Ramos (cell line): Measurements from ENCODE around the gene GARIN5B.

Experiments
- in situ Hi-C: fragments of 300-500 bp; cut with MboI; formaldehyde crosslinking; loops from one replicate; pipeline ENCODE4 v1.14.3; 2022; ENCODE audit warnings: low sequenced_read_pairs; ENCODE audit not compliant: unreplicated experiment

The GARIN5B gene

GRCh38 chr19:55352549-55353145, 10.4 kb downstream of the GARIN5B start:
- in situ Hi-C loops, result no loop called here

DNA sequence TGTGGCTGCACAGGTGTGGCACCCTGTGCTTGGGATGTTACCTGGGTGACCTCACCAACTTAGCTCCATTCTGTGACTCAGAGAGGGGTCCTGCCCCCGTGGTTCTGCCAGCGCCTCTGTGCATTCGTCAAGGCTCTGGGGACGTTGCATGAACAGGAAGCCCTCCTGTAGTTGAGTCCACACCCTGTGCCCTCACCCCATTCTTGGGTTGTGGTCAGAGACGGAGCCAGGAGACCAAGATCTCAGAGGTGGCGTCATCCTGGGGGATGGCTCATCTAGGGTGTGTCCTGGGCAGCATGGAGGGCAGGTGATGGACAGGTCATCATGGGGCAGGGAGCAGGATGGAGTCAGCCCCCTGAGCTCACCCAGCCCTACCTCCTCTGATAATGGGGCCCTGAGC, 11.0 kb downstream of the GARIN5B start:
- in situ Hi-C loops, result no loop called here

- in situ Hi-C loops, result no loop called here
Measured at GRCh38 chr19:55350620-55351315, 12.3 kb downstream of the GARIN5B start.

DNA sequence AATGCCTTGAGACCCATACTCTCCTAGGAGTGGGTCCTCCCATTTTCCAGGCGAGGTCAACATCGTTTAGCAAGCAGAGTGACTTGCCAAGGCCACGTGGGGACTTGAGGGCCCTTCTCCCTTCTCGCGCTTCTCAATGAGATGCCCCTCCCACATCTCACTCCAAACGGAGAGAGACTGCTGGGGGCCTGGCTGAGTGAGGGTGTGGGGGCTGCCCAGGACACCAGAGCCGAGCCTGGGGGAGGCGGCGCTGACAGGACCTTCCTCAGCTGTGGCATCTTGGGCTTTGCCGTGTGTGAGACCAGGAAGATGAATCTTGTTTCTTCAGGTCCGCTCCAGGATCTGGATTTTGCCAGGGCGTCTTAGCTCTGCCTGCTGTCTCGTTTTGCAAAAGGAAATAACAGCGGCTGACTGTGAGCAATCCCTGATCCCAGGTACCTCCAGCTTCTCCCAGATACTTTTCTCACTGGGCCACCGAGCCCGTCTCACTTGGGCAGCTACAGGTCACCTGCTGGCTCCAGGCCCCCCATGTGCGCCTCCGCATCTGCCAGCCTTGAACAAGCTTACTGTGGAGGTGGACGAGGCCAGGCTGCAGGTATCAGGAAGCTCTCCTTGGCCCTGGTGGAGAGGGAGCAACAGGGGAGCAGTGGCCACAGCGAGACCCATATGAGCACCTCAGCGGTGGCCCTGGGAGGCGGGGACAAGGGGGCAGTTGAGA, 14.6 kb downstream of the GARIN5B start:
- in situ Hi-C loops, result no loop called here

GRCh38 chr19:55347442-55348009, 15.5 kb downstream of the GARIN5B start:
- in situ Hi-C loops, result no loop called here

GRCh38 chr19:55346725-55347441, 16.2 kb downstream of the GARIN5B start:
- in situ Hi-C loops, result no loop called here

- in situ Hi-C loops, result no loop called here
Measured at GRCh38 chr19:55345818-55346724, 17.0 kb downstream of the GARIN5B start.

DNA sequence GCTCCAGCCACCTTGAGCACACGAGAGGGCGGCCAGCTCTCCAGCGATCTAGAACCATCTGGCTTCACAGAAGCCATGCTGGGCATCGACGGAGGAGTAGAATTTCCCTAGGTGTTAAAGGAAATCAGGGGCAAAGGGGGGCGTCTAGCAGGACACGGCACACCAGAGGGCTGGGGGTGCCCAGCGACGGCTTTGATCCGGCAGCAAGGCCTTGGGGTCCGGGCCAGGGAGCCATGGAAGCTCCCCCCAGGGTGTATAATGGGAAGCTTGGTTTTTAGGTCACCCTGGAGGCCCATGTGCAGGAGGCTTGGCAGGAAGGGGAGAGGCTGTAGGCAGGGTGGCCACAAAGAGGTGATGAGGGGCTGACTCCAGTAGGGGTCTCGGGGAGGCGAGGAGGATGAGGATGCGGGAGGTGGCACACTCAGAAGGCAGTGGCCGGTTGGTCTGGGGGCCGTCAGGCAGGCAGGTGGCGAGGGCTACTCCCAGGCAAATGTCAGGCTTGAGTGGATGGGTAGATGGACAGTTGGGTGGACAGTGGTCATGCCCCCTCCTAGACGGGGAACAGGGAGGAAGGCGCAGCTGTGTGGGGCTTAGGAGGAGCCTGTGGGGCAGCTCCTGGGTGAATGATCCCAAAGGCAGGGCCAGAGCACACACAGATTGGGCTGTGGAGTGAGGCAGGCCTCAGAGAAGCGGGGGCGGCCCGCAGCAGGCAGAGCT, 17.8 kb downstream of the GARIN5B start:
- in situ Hi-C loops, result no loop called here

- in situ Hi-C loops, result no loop called here
Measured at GRCh38 chr19:55344444-55344843, 18.6 kb downstream of the GARIN5B start.

- in situ Hi-C loops, result no loop called here
Measured at GRCh38 chr19:55341595-55342531, 21.2 kb downstream of the GARIN5B start.

DNA sequence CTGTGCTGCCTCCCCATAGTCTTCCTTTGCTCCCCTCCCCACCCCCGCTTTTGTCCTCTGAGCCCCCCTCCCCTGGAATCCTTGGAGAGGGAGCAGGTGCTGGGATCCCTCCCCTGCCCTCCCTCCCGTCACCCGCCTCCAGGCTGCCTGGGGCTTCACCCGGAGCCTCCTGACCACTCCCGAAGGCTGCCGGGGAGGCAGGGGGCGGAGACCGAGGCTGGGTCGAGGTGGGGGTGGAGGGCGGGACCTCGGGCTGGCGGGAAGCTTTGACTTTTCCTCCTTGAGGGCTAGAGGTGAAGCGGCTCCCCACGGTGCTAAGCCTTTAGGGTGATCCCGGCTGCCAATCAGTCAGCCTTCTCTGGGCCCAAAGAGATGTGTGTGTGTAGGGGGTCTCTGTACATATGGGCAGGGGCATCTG, 21.9 kb downstream of the GARIN5B start:
- in situ Hi-C loops, result no loop called here

- in situ Hi-C loops, result no loop called here
Measured at GRCh38 chr19:55340784-55341147, 22.3 kb downstream of the GARIN5B start.

- in situ Hi-C loops, result no loop called here
Measured at GRCh38 chr19:55339889-55340783, 22.9 kb downstream of the GARIN5B start.

- in situ Hi-C loops, result no loop called here
Measured at GRCh38 chr19:55339105-55339888, 23.8 kb downstream of the GARIN5B start, which contains the start of gene KMT5C. Gene KMT5C (plus strand): TSS chr19:55339876. CDS start chr19:55341937, 2,061 bp downstream.

DNA sequence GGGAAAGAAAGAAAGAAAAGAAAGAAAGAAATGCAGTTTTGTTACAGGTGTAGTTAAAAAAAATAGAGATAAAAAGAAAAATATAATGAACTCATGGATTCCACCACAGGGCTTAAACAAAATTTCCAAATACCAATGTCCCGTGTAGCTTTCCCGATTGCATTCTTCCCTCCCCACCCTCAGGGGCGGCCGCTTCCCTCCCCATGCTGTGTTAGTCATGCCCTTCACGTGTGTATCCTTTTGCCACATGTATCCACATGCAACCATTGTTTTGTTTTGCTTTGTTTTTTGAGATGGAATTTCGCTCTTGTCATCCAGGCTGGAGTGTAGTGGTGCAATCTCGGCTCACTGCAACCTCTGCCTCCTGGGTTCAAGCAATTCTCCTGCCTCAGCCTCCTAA, 27.0 kb downstream of the GARIN5B start:
- in situ Hi-C loops, result no loop called here

DNA sequence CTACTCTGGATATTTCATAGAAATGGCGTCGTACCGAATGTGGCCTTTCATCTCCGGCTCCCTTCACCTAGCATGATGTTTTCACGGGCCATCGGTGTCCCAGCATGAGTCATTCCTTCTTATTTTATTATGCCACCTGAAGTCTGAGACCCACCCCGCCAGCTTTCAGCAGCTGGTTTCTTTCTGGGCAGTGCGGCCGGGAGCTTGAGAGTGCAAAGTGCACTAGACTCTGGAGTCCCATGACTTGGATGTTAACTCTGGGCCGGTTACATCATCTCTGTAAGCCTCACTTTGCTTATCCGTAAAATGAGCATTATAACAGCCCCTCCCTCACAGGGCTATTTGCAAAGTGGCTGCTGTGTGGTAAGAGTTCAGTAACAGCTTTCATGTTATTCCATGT, 29.2 kb downstream of the GARIN5B start:
- in situ Hi-C loops, result no loop called here
